ENCODE results near the gene VGLL4.

- TF ChIP-seq MLX (CRISPR knock-in tag; IDR thresholded peaks at IDR 0.05) (no peak), CTCF (IDR thresholded peaks at IDR 0.05) (no peak), SMAD4 (CRISPR knock-in tag; IDR thresholded peaks at IDR 0.05) (no peak), ZNF121 (CRISPR knock-in tag; IDR thresholded peaks at IDR 0.05) (no peak), EMX1 (CRISPR knock-in tag; IDR thresholded peaks at IDR 0.05) (no peak), E2F1 (CRISPR knock-in tag; IDR thresholded peaks at IDR 0.05) (no peak), TEAD1 (CRISPR knock-in tag; IDR thresholded peaks at IDR 0.05) (no peak), ZBTB43 (CRISPR knock-in tag; IDR thresholded peaks at IDR 0.05) (no peak), SMAD3 (CRISPR knock-in tag; IDR thresholded peaks at IDR 0.05; ENCODE audit: borderline replicate concordance) (no peak), MAX (CRISPR knock-in tag; IDR thresholded peaks at IDR 0.05) (no peak), PRDM15 (CRISPR knock-in tag; IDR thresholded peaks at IDR 0.05) (no peak), ZNF281 (CRISPR knock-in tag; IDR thresholded peaks at IDR 0.05) (no peak)
Measured at GRCh38 chr3:11689749-11690148, 46.0 kb upstream of the VGLL4 start.

All from WTC11 (cell line).